Brain microvascular endothelial cell (primary cell): ENCODE measurements around the gene NSUN4.

ENCODE experiments used
- DNase-seq: peaks from one replicate; pipeline ENCODE4 v3.0.0-alpha.2; 2020
- H3K27ac ChIP-seq: fragments of 250-450 bp; sonication (Bioruptor Pico); 2 replicates; pipeline ENCODE4 v1.5.1; 2020; ENCODE audit warnings: mild to moderate bottlenecking, moderate library complexity
- H3K27me3 ChIP-seq: fragments of 250-450 bp; sonication (Bioruptor Pico); replicated peaks from 2 replicates; pipeline ENCODE4 v1.5.1; 2020; ENCODE audit warnings: mild to moderate bottlenecking
- H3K36me3 ChIP-seq: fragments of 250-450 bp; sonication (Bioruptor Pico); replicated peaks from 2 replicates; pipeline ENCODE4 v1.5.1; 2020; ENCODE audit warnings: mild to moderate bottlenecking
- H3K4me3 ChIP-seq: 2 replicates; pipeline ENCODE4 v1.5.1; 2011; ENCODE audit warnings: low read depth, mild to moderate bottlenecking, control low read depth, low read length, moderate library complexity
- CTCF ChIP-seq: IDR thresholded peaks from 2 replicates; pipeline ENCODE4 v1.5.1; 2011; ENCODE audit warnings: low read depth, mild to moderate bottlenecking, moderate library complexity, low read length, control low read depth, inconsistent platforms; ENCODE audit errors: missing control alignments
- in situ Hi-C: cut with HindIII; loops from 2 replicates; pipeline ENCODE4 v1.10.0; 2017; ENCODE audit warnings: low sequenced_read_pairs, low pct_ligation_motif_present

NSUN4 gene

GRCh38 chr1:46341222-46342083 is 846 bp downstream of the NSUN4 start:
- Histone ChIP-seq H3K27ac (peak overlapping the region; percentile 96), H3K36me3 (peaks cover 17% of the 10 kb centered on the region), H3K27me3 (no peaks in the 10 kb centered on the region), H3K4me3 (peak overlapping the region; percentile 84)
- no peak for TF ChIP-seq CTCF
- DNase-seq: no peak
- in situ Hi-C loops: no loop called here

DNA sequence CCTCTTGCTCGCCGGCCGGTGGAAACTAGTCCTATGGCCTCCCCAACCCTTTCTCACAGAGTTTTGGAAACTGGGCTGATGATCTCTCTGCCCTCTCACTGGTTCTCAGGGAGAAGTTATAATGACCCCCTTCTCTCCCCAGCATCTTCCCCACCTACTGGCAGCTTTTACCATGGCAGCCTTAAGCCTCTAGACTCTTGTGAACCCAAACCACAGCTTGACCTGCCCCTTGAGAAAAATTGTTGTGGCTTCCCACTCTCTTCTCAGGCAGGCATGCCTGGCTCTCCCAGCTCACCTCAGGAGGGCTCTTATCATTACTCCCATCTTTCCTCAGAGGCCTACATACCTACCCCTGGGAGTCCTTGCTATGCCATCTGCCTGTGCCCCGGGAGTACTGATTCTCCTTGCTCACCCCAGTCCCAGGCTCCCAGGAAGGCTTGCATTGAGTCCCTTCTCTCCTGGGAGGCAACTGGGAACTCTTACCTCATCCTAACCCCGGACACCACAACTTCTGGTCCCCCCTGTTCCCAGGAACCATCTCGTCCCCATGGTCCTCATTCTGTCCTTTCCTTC is 1.6 kb downstream of the NSUN4 start:
- H3K4me3 ChIP-seq: no peak overlapping the region
- in situ Hi-C loops: no loop called here
- H3K36me3 ChIP-seq: peaks cover 24% of the 10 kb centered on the region
- peak overlapping the region; percentile 96 for H3K27ac ChIP-seq
- peak; percentile 52 for DNase-seq
- H3K27me3 ChIP-seq: no peaks in the 10 kb centered on the region
- peak; percentile 68 for TF ChIP-seq CTCF

DNA sequence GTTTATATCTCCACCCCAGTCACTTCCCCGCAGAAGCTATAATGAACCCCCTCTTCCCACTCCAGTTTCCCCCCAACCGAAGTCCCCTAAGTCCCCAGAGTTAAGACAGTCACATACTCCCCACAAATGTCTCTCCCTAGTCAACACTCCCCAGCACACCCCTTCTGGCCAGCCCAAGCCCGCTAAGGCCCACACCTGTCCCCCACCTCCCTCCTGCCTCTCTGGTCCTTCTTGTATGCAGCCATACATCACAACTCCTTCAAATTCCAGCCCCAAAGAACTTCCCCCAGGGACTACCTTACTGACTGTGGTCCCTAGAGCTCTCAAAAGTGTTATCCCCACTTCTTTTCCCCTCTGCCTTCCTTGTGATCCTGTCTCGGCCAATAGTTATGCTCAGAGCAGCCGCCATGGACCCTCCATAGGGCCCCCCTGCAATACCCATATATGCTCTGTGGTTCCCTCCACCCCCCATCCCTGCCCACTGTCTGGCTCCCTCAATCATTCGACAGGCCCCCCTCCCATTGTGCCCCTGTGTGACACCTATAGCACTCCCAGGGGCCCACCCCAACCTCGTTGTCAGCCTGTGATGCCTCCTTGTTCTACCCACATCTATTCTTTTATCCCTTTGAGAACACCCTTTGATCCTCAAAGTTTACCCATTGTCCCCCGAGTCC is 2.2 kb downstream of the NSUN4 start:
- no peak for DNase-seq
- Histone ChIP-seq H3K27ac (no peak overlapping the region), H3K36me3 (peaks cover 30% of the 10 kb centered on the region), H3K4me3 (no peak overlapping the region), H3K27me3 (no peaks in the 10 kb centered on the region)
- in situ Hi-C loops: no loop called here
- TF ChIP-seq CTCF: no peak

DNA sequence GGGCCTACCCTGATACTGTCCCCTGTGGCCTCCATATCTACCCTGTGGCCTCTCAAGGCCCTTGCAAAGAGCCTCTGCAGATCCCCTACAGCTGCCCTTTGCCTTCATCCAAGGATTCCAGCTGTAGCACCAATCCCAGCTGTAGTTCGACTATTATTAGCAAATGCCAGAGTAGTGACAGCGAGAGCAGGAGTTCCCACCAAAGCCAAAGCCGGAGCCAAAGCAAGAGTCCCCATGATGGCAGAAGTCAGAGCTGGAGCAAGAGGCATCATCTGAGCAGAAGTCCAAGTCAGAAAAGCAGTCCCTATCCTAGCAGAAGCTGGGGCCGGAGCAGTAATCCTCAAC is 2.7 kb downstream of the NSUN4 start:
- Histone ChIP-seq H3K27me3 (no peaks in the 10 kb centered on the region), H3K27ac (no peak overlapping the region), H3K4me3 (no peak overlapping the region), H3K36me3 (peaks cover 35% of the 10 kb centered on the region)
- no peak for DNase-seq
- no peak for TF ChIP-seq CTCF
- in situ Hi-C loops: no loop called here

DNA sequence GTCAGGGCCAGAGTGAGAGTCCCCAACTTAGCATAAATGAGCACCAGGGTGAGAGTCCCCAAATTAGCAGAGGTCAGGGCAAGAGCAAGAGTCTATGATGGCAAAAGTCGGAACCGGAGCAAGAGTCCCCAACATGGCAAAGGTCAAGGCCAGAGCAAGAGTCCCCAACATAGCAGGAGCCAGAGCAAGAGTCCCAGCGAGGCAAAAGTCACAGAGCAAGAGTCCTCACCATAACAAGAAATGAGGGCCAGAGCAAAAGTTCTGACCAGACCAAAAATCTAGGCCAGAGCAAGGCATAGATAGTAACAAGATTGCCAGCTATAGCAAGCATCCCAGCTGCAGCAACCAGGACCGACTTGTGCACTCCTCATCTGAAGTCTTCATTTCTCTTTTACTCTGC is 3.1 kb downstream of the NSUN4 start:
- no peak for TF ChIP-seq CTCF
- peaks cover 36% of the 10 kb centered on the region for H3K36me3 ChIP-seq
- DNase-seq: no peak
- no peak overlapping the region for H3K27ac ChIP-seq
- in situ Hi-C loops: no loop called here
- no peaks in the 10 kb centered on the region for H3K27me3 ChIP-seq
- H3K4me3 ChIP-seq: no peak overlapping the region
